NCI-H1436 treated with DMSO at 0.1 percent for 48 hours (cell line): ENCODE measurements around the gene FDXACB1.

ENCODE experiments used
- DNase-seq: peaks from one replicate; lab custom pipeline; 2025; lab: John Stamatoyannopoulos, UW

The FDXACB1 gene

GRCh38 chr11:111878849-111879636 lies at the start of gene FDXACB1, which contains the start of gene CFAP68:
Gene FDXACB1 (minus strand): TSS chr11:111879165. CDS start chr11:111879132, 33 bp downstream.
Gene CFAP68 (plus strand): TSS chr11:111879541. CDS start chr11:111879561, 20 bp downstream.
- peak; percentile 90 for DNase-seq

- peak; percentile 83 for DNase-seq
Observed at GRCh38 chr11:111926505-111927391, 47.8 kb upstream of the FDXACB1 start.

GRCh38 chr11:111925953-111926352 lies 47.0 kb upstream of the FDXACB1 start:
- no peak for DNase-seq

GRCh38 chr11:111923951-111924350 lies 45.0 kb upstream of the FDXACB1 start:
- no peak for DNase-seq

GRCh38 chr11:111923351-111923788 lies 44.4 kb upstream of the FDXACB1 start:
- DNase-seq, result no peak

GRCh38 chr11:111922803-111923202 lies 43.8 kb upstream of the FDXACB1 start:
- DNase-seq, result no peak

- DNase-seq, result no peak
Observed at GRCh38 chr11:111921541-111922230, 42.7 kb upstream of the FDXACB1 start.

GRCh38 chr11:111920908-111921307 lies 41.9 kb upstream of the FDXACB1 start:
- DNase-seq, result no peak

- peak; percentile 91 for DNase-seq
Observed at GRCh38 chr11:111918390-111919256, 39.7 kb upstream of the FDXACB1 start, which contains the start of gene C11orf52. Gene C11orf52 (plus strand): TSS chr11:111918913. CDS start chr11:111918973, 60 bp downstream.

GRCh38 chr11:111917788-111918187 lies 38.8 kb upstream of the FDXACB1 start:
- DNase-seq, result no peak

- DNase-seq, result no peak
Observed at GRCh38 chr11:111917312-111917711, 38.3 kb upstream of the FDXACB1 start.

- no peak for DNase-seq
Observed at GRCh38 chr11:111916768-111917167, 37.8 kb upstream of the FDXACB1 start.

- no peak for DNase-seq
Observed at GRCh38 chr11:111913997-111914396, 35.0 kb upstream of the FDXACB1 start.

GRCh38 chr11:111913031-111913861 lies 34.3 kb upstream of the FDXACB1 start:
- DNase-seq, result no peak

GRCh38 chr11:111912535-111912934 lies 33.6 kb upstream of the FDXACB1 start, which contains the start of gene HSPB2:
Gene HSPB2 (plus strand): TSS chr11:111912734. CDS start chr11:111912830, 96 bp downstream.
- no peak for DNase-seq

- no peak for DNase-seq
Observed at GRCh38 chr11:111911563-111912401, 32.8 kb upstream of the FDXACB1 start, which contains the start of gene CRYAB. Gene CRYAB (minus strand): TSS chr11:111911770. CDS start chr11:111911724, 46 bp downstream.

- DNase-seq, result no peak
Observed at GRCh38 chr11:111910676-111911562, 32.0 kb upstream of the FDXACB1 start.

- DNase-seq, result no peak
Observed at GRCh38 chr11:111909378-111909777, 30.4 kb upstream of the FDXACB1 start.
